ENCODE data around the gene BLTP3B.
"Not testable (repeated sequence)": the region's sequence is repeated elsewhere in the genome, so short reads cannot be mapped to it uniquely, and the experiment has no call there.

BLTP3B gene

GRCh38 chr12:100142851-100143559 lies at the start of gene BLTP3B:
TSS of gene BLTP3B (minus strand) at chr12:100142874. CDS start at chr12:100142635, 239 bp downstream.
- DNase-seq: peak; percentile 74 to 85

- no peak for DNase-seq
Observed at GRCh38 chr12:100189636-100190394, 47.1 kb upstream of the BLTP3B start.

DNA sequence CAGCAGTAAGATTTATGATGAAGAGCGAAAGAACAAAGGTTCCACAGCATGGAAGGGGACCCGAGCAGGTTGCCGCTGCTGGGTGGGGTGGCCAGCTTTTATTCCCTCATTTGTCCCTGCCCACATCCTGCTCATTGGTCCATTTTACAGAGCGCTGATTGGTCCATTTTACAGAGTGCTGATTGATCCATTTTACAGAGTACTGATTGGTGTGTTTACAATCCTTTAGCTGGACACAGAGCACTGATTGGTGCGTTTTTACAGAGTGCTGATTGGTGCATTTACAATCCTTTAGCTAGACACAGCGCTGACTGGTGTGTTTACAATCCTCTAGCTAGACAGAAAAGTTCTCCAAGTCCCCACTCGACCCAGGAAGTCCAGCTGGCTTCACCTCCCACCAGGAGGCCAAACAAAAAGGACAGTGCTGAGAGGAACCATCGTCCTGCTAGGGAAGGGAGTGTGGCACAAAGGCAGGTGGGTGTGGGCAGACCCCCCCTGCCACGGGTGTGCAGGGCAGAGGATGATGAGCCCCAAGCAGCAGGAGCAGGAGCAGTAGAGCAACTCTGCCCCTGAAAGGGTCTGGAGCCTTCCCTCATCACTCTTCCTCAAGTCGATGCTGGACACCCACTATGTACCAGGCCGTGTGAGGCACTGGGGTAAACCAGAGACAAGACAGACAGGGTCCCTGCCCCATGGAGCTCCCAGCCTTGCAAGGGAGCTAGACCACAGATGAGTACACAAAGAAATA lies 46.4 kb upstream of the BLTP3B start:
- DNase-seq: not testable (repeated sequence)

- no peak for DNase-seq
Observed at GRCh38 chr12:100187857-100188519, 45.3 kb upstream of the BLTP3B start.

- no peak for DNase-seq
Observed at GRCh38 chr12:100187068-100187467, 44.4 kb upstream of the BLTP3B start.

DNA sequence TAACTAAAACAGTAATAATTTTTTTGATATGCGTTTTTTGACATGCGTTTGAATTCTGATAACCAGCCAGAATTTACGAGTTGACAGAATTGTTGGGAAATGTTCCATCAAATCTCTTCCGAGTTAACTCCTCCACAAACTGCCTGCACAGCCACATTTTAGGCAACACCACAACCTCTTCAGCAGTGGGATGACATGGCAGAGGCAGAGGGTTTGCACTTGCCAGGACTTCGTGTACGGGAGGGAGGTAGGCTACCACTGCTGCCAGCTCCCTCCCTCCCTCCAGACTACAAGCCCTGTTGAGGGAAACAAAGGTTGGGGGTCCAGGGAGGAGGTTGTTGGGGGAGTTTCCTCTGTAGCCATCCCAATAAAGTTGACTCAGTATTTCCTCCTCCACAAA lies 43.4 kb upstream of the BLTP3B start:
- no peak for DNase-seq

DNA sequence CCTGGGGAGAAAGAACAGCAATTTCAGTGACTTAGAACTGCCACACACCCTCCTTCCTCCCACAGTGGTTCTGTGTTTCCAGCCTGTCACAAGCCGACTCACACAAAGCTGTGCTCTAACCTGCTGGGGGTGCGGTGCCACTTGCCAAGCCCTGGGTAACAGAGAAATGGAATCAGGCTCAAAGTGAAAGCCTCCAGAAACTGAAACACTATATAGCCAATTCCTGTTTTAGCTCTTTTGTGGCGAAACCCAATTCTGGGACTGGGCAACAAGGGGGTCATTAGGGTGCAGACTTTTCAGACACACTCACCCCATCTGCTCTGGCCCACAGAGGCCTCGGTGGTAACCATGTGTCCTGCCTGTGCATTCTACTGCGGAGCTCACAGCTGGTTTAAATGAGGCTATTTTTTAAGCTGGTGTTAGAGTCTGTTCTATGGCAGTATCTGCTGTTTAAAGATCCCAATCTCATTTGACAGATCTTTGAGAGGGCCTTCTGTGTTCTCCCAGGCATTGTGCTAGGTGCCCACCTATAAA lies 42.8 kb upstream of the BLTP3B start:
- peak in 1 of 2 donors; percentile 4 for DNase-seq

- DNase-seq: no peak
Observed at GRCh38 chr12:100184549-100185145, 42.0 kb upstream of the BLTP3B start.

GRCh38 chr12:100179252-100179651 lies 36.6 kb upstream of the BLTP3B start:
- no peak for DNase-seq

DNA sequence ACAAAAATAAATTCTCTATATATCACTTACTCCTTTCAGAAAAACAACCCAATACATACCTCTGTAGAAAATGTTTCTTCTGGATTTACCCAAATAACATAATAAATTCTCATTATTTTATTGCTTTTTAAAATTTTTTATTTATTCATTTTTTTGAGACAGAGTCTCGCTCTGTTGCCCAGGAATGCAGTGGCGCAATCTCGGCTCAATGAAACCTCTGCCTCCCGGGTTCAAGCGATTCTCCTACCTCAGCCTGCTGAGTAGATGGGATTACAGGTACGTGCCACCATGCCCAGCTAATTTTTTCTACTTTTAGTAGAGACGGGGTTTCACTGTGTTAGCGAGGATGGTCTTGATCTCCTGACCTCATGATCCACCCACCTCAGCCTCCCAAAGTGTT lies 33.8 kb upstream of the BLTP3B start:
- DNase-seq: not testable (repeated sequence)

DNA sequence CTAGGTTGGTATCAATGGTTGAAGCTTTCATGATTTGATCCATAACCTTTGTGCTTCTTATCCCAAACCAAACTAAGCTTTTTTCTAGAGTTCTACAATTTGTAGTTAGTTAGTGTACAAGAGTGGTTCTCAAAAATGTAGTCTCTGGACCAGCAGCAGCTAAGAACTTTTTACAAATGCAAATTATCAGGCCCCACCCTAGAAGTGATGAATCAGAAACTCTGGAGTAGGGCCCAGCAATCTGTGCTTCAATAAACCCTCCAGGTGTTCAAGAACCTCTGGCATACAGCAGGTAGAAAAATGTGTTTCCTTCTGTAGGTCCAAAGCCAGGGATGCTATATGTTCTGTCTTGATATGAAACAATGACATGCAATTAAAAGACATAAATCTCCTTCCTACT lies 31.8 kb upstream of the BLTP3B start:
- DNase-seq: no peak

DNA sequence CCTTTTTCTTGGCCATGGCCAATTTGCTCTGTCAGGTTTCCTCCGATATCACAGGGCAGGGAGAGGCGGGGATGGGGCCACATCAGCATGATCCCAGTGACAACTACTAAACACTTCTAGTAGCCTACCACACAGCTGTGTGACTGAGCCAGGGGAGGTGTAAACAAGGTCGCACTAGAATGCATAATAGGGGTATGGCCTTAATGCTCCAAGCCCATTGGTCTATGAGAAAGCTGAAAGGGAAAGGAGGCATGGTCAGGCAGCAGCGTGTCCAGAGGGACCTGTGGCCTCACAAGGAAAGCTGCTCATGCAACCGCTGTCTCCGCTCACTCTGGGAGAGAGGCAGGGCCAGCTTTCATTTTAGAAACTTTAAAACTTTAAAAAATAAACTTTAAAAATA lies 30.4 kb upstream of the BLTP3B start:
- no peak for DNase-seq

- DNase-seq: no peak
Observed at GRCh38 chr12:100171248-100171647, 28.6 kb upstream of the BLTP3B start.

DNA sequence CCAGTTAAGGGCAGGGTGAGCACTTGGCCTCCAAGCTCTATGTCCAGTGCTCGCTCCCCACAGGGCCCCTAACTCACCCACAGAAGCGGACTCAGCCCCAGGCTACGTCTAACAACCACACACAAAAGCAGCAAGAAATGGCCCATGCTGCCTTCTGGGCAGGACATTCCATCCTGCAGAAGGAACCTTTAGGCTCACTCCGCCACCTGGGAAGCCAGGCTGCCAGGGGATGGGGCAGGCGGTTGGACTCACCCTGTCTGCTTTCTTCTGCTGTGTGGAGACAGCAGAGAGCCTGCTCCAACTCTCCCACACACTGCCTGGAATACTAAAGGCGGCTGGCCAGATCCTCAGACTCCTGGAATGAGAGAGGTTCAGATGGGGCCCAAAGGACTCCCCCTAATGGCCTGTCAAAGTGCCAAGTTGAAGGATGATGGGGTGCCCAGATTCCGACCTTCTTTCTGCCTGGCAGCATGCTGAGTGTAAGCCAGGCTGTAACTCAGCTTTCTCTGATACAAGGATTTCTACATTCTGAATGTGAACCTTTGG lies 27.7 kb upstream of the BLTP3B start:
- DNase-seq: no peak

- no peak for DNase-seq
Observed at GRCh38 chr12:100169345-100169744, 26.7 kb upstream of the BLTP3B start.

- no peak for DNase-seq
Observed at GRCh38 chr12:100168562-100168961, 25.9 kb upstream of the BLTP3B start.

DNA sequence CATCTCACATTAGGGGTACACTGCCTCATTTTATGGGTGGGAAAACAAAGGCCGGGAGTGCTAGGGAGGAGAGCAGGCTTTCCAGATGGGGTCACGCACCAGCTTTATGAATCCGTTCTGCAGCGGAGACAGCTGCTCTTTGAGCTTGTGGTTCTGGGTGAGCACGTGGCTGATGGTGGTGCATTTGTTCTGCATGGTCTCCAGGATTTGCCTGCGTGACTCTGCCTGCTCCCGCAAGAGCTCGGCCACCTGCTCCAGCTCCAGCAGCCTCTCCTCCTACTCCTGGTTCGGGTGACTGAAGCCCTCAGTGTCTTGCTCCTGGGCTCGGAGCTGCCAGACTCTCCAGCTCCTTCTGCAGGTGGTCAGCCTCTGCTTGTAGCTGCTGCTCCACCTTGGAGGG lies 23.6 kb upstream of the BLTP3B start:
- no peak for DNase-seq

DNA sequence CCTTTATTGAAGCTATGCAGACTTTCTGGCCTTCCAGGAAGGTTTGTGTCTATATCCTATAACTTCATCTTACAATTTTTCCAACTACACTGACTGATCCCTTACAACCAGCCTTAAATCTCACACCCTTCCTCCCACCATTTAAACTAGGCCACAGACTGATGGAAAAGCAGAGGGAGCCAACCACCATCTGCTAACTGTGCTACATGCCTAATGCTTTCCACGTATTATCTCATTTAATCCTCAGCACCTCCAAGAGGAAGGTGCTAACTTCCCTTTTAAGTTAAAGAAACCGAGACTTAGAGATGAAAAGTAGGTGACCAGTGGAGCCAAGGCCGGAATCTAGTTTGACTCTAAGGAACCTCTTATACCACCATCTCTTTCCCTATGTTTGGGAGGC lies 22.7 kb upstream of the BLTP3B start:
- no peak for DNase-seq

- DNase-seq: no peak
Observed at GRCh38 chr12:100164153-100164704, 21.6 kb upstream of the BLTP3B start.

DNA sequence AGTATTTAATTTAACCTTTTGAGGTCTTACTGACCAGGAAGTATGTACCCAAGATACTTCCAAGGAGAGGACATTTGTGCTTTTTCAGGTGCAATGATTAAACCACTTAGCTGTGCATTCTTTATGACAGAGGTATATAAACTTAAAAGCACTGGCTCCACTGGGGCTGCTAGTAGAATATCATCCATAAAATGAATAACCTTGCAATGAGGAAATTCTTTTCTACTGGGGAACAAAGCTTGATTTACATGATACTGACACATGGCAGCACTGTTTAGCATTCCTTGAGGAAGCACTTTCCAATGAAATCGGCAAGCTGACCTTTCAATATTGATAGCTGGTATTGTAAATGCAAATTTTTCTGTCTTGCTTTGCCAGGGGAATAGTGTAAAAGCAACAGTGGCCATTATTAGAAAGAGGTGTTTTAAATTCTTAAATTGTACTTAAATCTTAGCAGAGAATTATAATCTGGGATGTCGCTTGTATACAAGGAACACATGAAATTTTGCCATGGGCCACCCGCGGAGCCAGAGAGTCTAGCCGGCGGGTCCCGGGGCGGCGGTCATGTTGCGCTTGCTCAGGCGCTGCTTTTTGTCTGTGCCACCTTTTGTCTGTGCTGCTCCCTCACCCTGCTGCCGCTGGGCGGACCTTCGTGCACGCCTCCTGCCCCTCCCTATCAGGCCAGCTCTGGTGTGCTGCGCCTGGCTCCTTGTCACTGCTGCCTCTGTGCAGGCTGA lies 20.9 kb upstream of the BLTP3B start:
- peak; percentile 38 to 42 for DNase-seq
